ENCODE measurements around the gene FRS3. TPM values are rescaled to one million over a fixed set of nuclear protein-coding genes. Genes with fewer than 3 reads are reported as not detected.

FRS3 gene
- total and polyA plus RNA-seq, 12 donors: 0.30 to 21.2 (median 5.4) TPM

DNA sequence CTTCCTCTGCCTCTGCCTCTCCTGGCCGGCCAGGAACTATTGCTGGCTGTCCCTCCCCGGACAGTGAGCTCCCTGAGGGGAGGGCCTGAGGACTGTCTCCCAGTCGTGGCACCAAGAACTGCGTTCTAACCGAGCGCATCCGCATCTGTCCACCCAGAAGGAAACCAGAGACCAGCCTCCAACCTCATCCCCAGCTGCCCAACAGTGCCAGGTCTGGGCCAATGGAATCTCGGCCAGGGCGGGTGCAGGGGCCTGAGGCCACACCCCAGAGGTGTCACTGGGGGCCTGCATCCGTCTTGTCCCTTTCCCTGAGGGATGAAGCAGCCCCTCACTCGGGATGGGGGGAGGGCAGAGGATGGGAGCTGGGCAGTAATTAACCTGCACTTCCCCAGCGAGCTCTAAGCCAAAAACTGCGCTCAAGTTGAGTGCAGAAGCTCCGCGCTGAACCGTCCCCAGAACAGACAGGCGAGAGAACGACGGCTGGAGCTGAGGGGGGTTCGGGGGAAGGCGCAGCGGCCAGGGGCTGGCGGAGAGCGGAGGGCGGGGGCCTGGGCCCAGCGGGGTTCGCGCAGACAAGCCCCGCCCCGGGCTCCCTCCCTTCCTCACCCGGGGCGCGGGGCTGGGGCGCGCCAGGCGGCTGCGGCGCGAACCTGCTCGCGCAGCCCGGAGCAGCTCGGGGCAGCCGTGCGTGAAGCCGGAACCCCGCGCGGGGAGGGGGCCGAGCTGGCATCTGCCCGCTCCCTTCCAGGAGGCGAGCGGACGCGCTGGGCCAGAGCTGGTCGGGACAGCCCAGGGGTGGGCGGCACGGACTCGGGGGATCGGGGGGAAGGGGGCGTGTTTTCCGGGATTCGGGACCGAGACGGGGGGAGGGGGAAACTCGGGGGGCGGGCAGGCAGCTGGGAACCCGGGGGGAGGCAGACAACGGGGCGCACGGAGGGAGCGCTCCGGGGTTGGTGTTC lies 45.7 kb downstream of the FRS3 start:
- Histone ChIP-seq H3K4me1 (replicated peaks in 1 of 2) (peaks cover 10 to 39% of the 10 kb centered on the region in 2 donors), H3K9me3 (replicated peaks in 1 of 3) (no peaks in the 10 kb centered on the region), H3K27me3 (no peaks in the 10 kb centered on the region), H3K4me3 (peak overlapping the region in 3 of 4 donors; percentile 35 to 78 (median 75)), H3K36me3 (replicated peaks in 1 of 2) (no peaks in the 10 kb centered on the region), H3K27ac (peak overlapping the region; percentile 44 to 94 (median 89))
- TF ChIP-seq, protein P1, sequence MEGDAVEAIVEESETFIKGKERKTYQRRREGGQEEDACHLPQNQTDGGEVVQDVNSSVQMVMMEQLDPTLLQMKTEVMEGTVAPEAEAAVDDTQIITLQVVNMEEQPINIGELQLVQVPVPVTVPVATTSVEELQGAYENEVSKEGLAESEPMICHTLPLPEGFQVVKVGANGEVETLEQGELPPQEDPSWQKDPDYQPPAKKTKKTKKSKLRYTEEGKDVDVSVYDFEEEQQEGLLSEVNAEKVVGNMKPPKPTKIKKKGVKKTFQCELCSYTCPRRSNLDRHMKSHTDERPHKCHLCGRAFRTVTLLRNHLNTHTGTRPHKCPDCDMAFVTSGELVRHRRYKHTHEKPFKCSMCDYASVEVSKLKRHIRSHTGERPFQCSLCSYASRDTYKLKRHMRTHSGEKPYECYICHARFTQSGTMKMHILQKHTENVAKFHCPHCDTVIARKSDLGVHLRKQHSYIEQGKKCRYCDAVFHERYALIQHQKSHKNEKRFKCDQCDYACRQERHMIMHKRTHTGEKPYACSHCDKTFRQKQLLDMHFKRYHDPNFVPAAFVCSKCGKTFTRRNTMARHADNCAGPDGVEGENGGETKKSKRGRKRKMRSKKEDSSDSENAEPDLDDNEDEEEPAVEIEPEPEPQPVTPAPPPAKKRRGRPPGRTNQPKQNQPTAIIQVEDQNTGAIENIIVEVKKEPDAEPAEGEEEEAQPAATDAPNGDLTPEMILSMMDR (IDR thresholded peaks at IDR 0.05): peak in 1 of 6 experiments; percentile 6
- peak; percentile 39 to 75 for TF ChIP-seq POLR2A (IDR thresholded peaks at IDR 0.05)
- intact Hi-C loops (cut with DNase I): no loop called here
- WGBS, 4 donors: 0 to 19% (median 2%) methylated on average over 1 to 73 of the region's 73 CpGs
- peak; percentile 73 to 93 (median 78) for DNase-seq

DNA sequence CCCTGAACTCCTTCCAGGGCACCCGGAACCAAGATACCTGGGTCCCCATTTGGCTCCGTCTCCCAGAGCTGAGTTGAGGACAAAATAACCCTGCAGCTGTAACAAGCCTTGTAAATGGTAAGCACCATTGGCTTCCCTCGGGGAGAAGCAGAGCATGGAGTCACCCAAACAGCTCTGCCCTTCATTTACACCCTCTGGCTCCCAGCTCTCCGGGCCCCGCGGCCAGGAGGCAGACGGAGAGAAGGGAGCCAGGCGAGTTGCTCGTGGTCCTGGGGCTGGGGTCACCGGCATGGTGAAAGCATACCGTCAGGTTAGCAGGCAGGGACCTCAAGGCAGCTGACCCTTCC lies 46.4 kb downstream of the FRS3 start:
- Histone ChIP-seq H3K27ac (peak overlapping the region in 4 of 5 donors; percentile 85 to 94 (median 91)), H3K4me3 (peak overlapping the region in 1 of 4 donors; percentile 75), H3K4me1 (replicated peaks in 1 of 2) (peaks cover 10 to 39% of the 10 kb centered on the region in 2 donors), H3K27me3 (no peaks in the 10 kb centered on the region), H3K36me3 (replicated peaks in 1 of 2) (no peaks in the 10 kb centered on the region), H3K9me3 (replicated peaks in 1 of 3) (no peaks in the 10 kb centered on the region)
- DNase-seq: no peak
- TF ChIP-seq POLR2A (IDR thresholded peaks at IDR 0.05): no peak
- TF ChIP-seq, protein P1 (IDR thresholded peaks at IDR 0.05): no peak
- 45 to 70% (median 67%) methylated on average over 2 to 11 of the region's 11 CpGs for WGBS, 4 donors
- intact Hi-C loops (cut with DNase I): no loop called here

DNA sequence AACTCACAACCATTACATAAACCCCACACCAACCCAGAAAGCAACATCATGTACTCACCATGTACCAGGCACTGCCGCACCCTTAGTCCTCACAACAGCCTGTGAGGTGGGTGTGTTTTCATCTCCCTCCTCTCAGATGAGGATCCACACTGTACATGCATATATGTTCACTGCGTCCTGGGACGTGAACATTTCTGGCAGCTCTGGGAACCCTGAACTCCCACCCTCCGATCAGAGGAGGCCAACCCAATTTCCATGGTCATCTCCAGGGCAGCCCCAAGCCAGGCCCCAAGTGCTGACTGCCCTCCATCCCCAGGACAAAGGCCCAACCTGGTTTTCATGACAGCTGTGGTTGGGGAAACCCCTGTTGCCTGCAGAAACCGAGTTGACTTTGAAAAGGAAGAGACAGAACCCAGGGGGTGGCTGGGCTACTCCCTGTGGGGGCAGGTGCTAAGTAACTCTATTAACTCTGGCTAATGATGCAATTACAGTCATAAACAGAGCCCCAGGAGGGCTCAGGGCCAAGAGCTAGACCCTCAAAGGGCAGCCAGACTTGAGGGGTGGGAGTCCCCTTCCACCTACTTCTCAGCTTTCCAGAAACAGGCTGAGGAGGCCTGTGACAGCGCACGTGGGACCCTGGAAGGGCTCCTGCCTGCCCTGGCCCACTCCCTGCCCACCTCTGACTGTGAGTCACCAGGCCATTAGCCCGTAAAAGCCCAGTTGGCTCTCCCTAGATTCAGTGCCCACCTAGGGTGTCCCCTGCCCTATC lies 46.9 kb downstream of the FRS3 start:
- Histone ChIP-seq H3K36me3 (replicated peaks in 1 of 2) (no peaks in the 10 kb centered on the region), H3K27ac (peak overlapping the region in 4 of 5 donors; percentile 85 to 94 (median 91)), H3K4me1 (replicated peaks in 1 of 2) (peaks cover 10 to 39% of the 10 kb centered on the region in 2 donors), H3K9me3 (replicated peaks in 1 of 3) (no peaks in the 10 kb centered on the region), H3K27me3 (no peaks in the 10 kb centered on the region), H3K4me3 (no peak overlapping the region)
- intact Hi-C loops (cut with DNase I): no loop called here
- TF ChIP-seq, protein P1 (IDR thresholded peaks at IDR 0.05): no peak
- TF ChIP-seq POLR2A (IDR thresholded peaks at IDR 0.05): no peak
- WGBS, 4 donors: 73 to 81% (median 75%) methylated on average over 5 to 8 of the region's 8 CpGs
- DNase-seq: peak in 1 of 7 donors; percentile 13

DNA sequence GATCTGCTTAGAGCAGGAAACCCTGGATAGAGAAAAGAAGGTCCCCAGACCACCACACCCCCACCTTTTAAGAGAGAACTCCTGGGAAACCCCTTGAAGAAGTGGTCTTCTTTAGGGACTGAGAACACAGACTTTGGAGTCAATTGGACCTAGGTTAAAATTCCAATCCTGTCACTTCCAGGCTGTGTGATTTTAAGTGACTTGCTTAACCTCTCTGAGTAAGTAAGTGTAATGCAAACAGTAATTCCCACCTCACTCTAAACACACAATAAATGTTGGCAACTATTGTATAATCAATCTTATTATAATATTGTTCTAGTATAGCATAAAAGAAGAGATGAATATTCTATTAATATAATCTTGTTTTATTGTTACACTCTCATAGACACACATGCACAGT lies 47.6 kb downstream of the FRS3 start:
- Histone ChIP-seq H3K9me3 (replicated peaks in 1 of 3) (no peaks in the 10 kb centered on the region), H3K36me3 (replicated peaks in 1 of 2) (no peaks in the 10 kb centered on the region), H3K4me1 (replicated peaks in 1 of 2) (peaks cover 10 to 39% of the 10 kb centered on the region in 2 donors), H3K4me3 (no peak overlapping the region), H3K27me3 (no peaks in the 10 kb centered on the region), H3K27ac (peak overlapping the region in 1 of 5 donors; percentile 94)
- DNase-seq: no peak
- no peak for TF ChIP-seq POLR2A (IDR thresholded peaks at IDR 0.05)
- TF ChIP-seq, protein P1 (IDR thresholded peaks at IDR 0.05): no peak
- intact Hi-C loops (cut with DNase I): no loop called here

Measured in adrenal gland (tissue), 12 donors.